ENCODE measurements around the gene ARHGDIG.

DNA sequence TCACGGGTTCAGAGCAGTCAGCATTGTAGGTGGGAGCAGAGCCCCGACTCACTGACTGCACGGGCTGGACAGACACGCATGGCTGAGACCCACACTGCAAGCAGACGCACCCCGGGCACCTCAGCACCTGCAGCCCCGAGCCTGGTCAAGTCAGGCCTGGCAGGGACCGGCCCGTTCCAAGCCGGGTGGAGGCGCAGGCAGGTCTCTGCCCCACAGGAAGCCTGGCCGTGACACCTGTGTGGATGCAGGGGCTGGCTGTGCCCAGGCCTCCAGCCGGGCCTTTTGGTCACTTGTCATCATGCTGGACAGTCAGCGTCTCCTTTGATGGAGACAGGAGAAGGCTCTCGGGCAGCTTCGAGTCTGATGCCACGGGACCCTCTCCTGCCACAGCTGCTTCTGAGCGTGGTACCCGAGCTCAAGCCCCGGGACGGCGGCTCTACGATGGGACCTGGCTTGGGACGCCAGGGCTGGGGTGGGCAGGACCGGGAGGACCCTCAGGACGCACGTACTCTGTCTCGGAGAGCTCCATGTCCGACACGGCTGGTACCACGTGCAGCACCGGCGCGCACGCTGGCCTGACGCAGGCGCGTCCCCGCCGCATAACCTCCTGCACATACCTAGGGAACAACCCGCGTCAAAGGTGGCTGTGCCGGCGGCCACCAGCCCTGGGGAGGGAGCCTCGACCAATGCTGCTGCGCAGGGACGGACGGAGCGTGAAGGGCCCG, 10.5 kb downstream of the ARHGDIG start:
- TF ChIP-seq, protein P1, sequence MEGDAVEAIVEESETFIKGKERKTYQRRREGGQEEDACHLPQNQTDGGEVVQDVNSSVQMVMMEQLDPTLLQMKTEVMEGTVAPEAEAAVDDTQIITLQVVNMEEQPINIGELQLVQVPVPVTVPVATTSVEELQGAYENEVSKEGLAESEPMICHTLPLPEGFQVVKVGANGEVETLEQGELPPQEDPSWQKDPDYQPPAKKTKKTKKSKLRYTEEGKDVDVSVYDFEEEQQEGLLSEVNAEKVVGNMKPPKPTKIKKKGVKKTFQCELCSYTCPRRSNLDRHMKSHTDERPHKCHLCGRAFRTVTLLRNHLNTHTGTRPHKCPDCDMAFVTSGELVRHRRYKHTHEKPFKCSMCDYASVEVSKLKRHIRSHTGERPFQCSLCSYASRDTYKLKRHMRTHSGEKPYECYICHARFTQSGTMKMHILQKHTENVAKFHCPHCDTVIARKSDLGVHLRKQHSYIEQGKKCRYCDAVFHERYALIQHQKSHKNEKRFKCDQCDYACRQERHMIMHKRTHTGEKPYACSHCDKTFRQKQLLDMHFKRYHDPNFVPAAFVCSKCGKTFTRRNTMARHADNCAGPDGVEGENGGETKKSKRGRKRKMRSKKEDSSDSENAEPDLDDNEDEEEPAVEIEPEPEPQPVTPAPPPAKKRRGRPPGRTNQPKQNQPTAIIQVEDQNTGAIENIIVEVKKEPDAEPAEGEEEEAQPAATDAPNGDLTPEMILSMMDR (IDR thresholded peaks at IDR 0.05; ENCODE audit: insufficient read depth, low read length, poor library complexity, severe bottlenecking) = no peak
- TF ChIP-seq EZH2phosphoT487 (conservative IDR thresholded peaks at IDR 0.05; ENCODE audit: low read length) = no peak

Data from SU-DHL-6 (cell line).